Stimulated activated CD4-positive, alpha-beta T cell treated with anti-CD3 and anti-CD28 coated beads, Interleukin-12 subunit alpha, Interleukin-12 subunit beta, amount 100 ng/mL, for 4 hours (primary cell): ENCODE data around the gene MAX.

Source experiments
- DNase-seq: peaks from one replicate; pipeline ENCODE4 v3.0.0-alpha.2; 2020

Gene MAX

GRCh38 chr14:65102441-65103149 lies at the start of gene MAX:
Gene MAX (minus strand): TSS chr14:65102517. CDS start chr14:65102339, 178 bp downstream.
- DNase-seq: peak; percentile 95

- no peak for DNase-seq
Measured at GRCh38 chr14:65151609-65151956, 49.3 kb upstream of the MAX start.

GRCh38 chr14:65150898-65151608 lies 48.7 kb upstream of the MAX start:
- DNase-seq: no peak

- DNase-seq: no peak
Measured at GRCh38 chr14:65149116-65149515, 46.8 kb upstream of the MAX start.

- no peak for DNase-seq
Measured at GRCh38 chr14:65144170-65144569, 41.9 kb upstream of the MAX start.

GRCh38 chr14:65142914-65143625 lies 40.8 kb upstream of the MAX start:
- DNase-seq: no peak

GRCh38 chr14:65142429-65142828 lies 40.1 kb upstream of the MAX start:
- no peak for DNase-seq

GRCh38 chr14:65141523-65141922 lies 39.2 kb upstream of the MAX start:
- DNase-seq: no peak

GRCh38 chr14:65137648-65138307 lies 35.5 kb upstream of the MAX start:
- DNase-seq: no peak

GRCh38 chr14:65134651-65135579 lies 32.6 kb upstream of the MAX start:
- no peak for DNase-seq

GRCh38 chr14:65132855-65133254 lies 30.5 kb upstream of the MAX start:
- no peak for DNase-seq

GRCh38 chr14:65131301-65131701 lies 29.0 kb upstream of the MAX start:
- no peak for DNase-seq

- DNase-seq: no peak
Measured at GRCh38 chr14:65128096-65128495, 25.8 kb upstream of the MAX start.

- DNase-seq: no peak
Measured at GRCh38 chr14:65117769-65118745, 15.7 kb upstream of the MAX start.

GRCh38 chr14:65115615-65116014 lies 13.3 kb upstream of the MAX start:
- no peak for DNase-seq

GRCh38 chr14:65110525-65110924 lies 8.2 kb upstream of the MAX start:
- DNase-seq: no peak

- DNase-seq: no peak
Measured at GRCh38 chr14:65109357-65109756, 7.0 kb upstream of the MAX start.

- DNase-seq: no peak
Measured at GRCh38 chr14:65107200-65107599, 4.9 kb upstream of the MAX start.

- no peak for DNase-seq
Measured at GRCh38 chr14:65106736-65107135, 4.4 kb upstream of the MAX start.

- no peak for DNase-seq
Measured at GRCh38 chr14:65106316-65106715, 4.0 kb upstream of the MAX start.

- no peak for DNase-seq
Measured at GRCh38 chr14:65104791-65105190, 2.5 kb upstream of the MAX start.
